SK-N-SH (cell line): ENCODE measurements around the gene APP. TPM values are rescaled to one million over a fixed set of nuclear protein-coding genes. Genes with fewer than 3 reads are reported as not detected.

Source experiments
- CTCF ChIA-PET: fragments of 300-600, 350-600 bp; formaldehyde crosslinking; extraction: SDS; loops from one replicate; lab custom pipeline; 2021; lab: Yijun Ruan, JAX
- POLR2A ChIA-PET: fragments of 350-600 bp; sonication (Branson Sonifier 250); formaldehyde crosslinking; extraction: SDS; loops from one replicate; lab custom pipeline; 2020; ENCODE audit warnings: antibody characterized with exemption, inconsistent platforms; lab: Yijun Ruan, JAX
- DNase-seq: peaks from one replicate; pipeline ENCODE4 v3.0.0; 2012
- H2AFZ ChIP-seq: fragments of 200-600 bp; sonication (generic); 2 replicates; pipeline ENCODE4 v1.8.1; 2016; ENCODE audit warnings: antibody characterized with exemption, mild to moderate bottlenecking, low read depth
- H3F3A ChIP-seq: fragments of 200-600 bp; sonication (generic); replicated peaks from 2 replicates; pipeline ENCODE3; 2016; ENCODE audit warnings: antibody characterized with exemption, mild to moderate bottlenecking; ENCODE audit not compliant: insufficient read depth
- H3K27ac ChIP-seq, 2 experiments: fragments of 200-500 bp in 1 of 2; fragments of 200-600 bp in 1 of 2; sonication (Bioruptor generic) in 1 of 2; sonication (generic), shearing (Covaris generic) in 1 of 2; 2 replicates each; pipeline versions ENCODE4 v1.5.1 to v1.6.1; 2014 to 2016; ENCODE audit warnings: low read depth in 2 of 2, inconsistent platforms in 1 of 2, low read length in 1 of 2, mild to moderate bottlenecking in 1 of 2, mixed read lengths in 1 of 2
- H3K27me3 ChIP-seq: fragments of 200-600 bp; sonication (generic), shearing (Covaris generic); 2 replicates; pipeline ENCODE4 v1.6.1; 2016; ENCODE audit warnings: mixed run types; ENCODE audit not compliant: insufficient read depth
- H3K36me3 ChIP-seq, 2 experiments: fragments of 200-500 bp in 1 of 2; fragments of 200-600 bp in 1 of 2; sonication (Bioruptor generic) in 1 of 2; sonication (generic) in 1 of 2; replicated peaks in 1 of 2; 2 replicates each; pipeline versions ENCODE3 to v1.5.1; 2014 to 2016; ENCODE audit warnings: low read length in 1 of 2, mild to moderate bottlenecking in 1 of 2; ENCODE audit not compliant: insufficient read depth in 2 of 2, control insufficient read depth in 1 of 2
- H3K4me1 ChIP-seq, 2 experiments: fragments of 200-500 bp in 1 of 2; fragments of 200-600 bp in 1 of 2; sonication (Bioruptor generic) in 1 of 2; sonication (generic), shearing (Covaris generic) in 1 of 2; 2 replicates each; pipeline versions ENCODE4 v1.5.1 to v1.6.1; 2014 to 2016; ENCODE audit warnings: low read depth in 1 of 2, low read length in 1 of 2, mixed run types in 1 of 2; ENCODE audit not compliant: insufficient read depth in 2 of 2, control insufficient read depth in 1 of 2
- H3K4me2 ChIP-seq: fragments of 200-600 bp; sonication (generic), shearing (Covaris generic); 2 replicates; pipeline ENCODE4 v1.6.1; 2017; ENCODE audit warnings: mixed run types
- H3K4me3 ChIP-seq, 2 experiments: fragments of 200-500 bp in 1 of 2; fragments of 200-600 bp in 1 of 2; sonication (Bioruptor generic) in 1 of 2; sonication (generic), shearing (Covaris generic) in 1 of 2; 2 replicates each; pipeline versions ENCODE4 v1.5.1 to v1.8.1; 2014 to 2016; ENCODE audit warnings: low read depth in 2 of 2, inconsistent platforms in 1 of 2, low read length in 1 of 2, mild to moderate bottlenecking in 1 of 2, mixed read lengths in 1 of 2, moderate library complexity in 1 of 2
- H3K79me2 ChIP-seq: fragments of 200-600 bp; sonication (generic); 2 replicates; pipeline ENCODE4 v1.8.1; 2017; ENCODE audit warnings: mild to moderate bottlenecking; ENCODE audit not compliant: insufficient read depth
- H3K9ac ChIP-seq: fragments of 200-600 bp; sonication (generic); 2 replicates; pipeline ENCODE4 v1.6.1; 2017; ENCODE audit warnings: mixed run types
- H3K9me2 ChIP-seq: fragments of 200-600 bp; sonication (generic); 2 replicates; pipeline ENCODE4 v1.6.1; 2017; ENCODE audit warnings: mixed run types
- H3K9me3 ChIP-seq: fragments of 200-600 bp; sonication (generic); 2 replicates; pipeline ENCODE4 v1.6.1; 2017; ENCODE audit warnings: mixed run types, mild to moderate bottlenecking, moderate library complexity
- H4K20me1 ChIP-seq: fragments of 200-600 bp; sonication (generic); 2 replicates; pipeline ENCODE4 v1.6.1; 2017; ENCODE audit warnings: mild to moderate bottlenecking, mixed run types; ENCODE audit not compliant: insufficient read depth
- CHD2 ChIP-seq: fragments of 150-350 bp; IDR thresholded peaks from 2 replicates; pipeline ENCODE4 v1.6.1; 2018; ENCODE audit warnings: low read length; ENCODE audit not compliant: partially characterized antibody
- ELF1 ChIP-seq: IDR thresholded peaks from 2 replicates; pipeline ENCODE4 v1.4.0; 2012
- FOSL2 ChIP-seq: IDR thresholded peaks from 2 replicates; pipeline ENCODE4 v1.4.0; 2012; ENCODE audit warnings: low read depth, mild to moderate bottlenecking, moderate library complexity, borderline replicate concordance
- FOXJ3 ChIP-seq: sonication (generic); formaldehyde crosslinking; IDR thresholded peaks from 2 replicates; pipeline ENCODE4 v1.5.1; 2020; ENCODE audit warnings: mild to moderate bottlenecking, missing genetic modification reagents
- GABPA ChIP-seq: IDR thresholded peaks from 2 replicates; pipeline ENCODE4 v1.4.0; 2012; ENCODE audit warnings: low read depth, mild to moderate bottlenecking
- IRF3 ChIP-seq: fragments of 150-350 bp; IDR thresholded peaks from 2 replicates; pipeline ENCODE4 v1.6.1; 2016; ENCODE audit warnings: mild to moderate bottlenecking, low read depth, low read length
- MAX ChIP-seq: IDR thresholded peaks from 2 replicates; pipeline ENCODE4 v1.4.0; 2012; ENCODE audit warnings: low read depth
- MEF2A ChIP-seq: IDR thresholded peaks from 2 replicates; pipeline ENCODE4 v1.4.0; 2012; ENCODE audit warnings: low read depth, borderline replicate concordance
- MXI1 ChIP-seq: IDR thresholded peaks from 2 replicates; pipeline ENCODE4 v1.6.1; 2012; ENCODE audit warnings: mild to moderate bottlenecking, low read depth, low read length, improper control_type of control experiment
- NFIC ChIP-seq: IDR thresholded peaks from 2 replicates; pipeline ENCODE4 v1.4.0; 2012; ENCODE audit warnings: borderline replicate concordance
- RAD21 ChIP-seq: IDR thresholded peaks from 2 replicates; pipeline ENCODE4 v1.6.1; 2012; ENCODE audit warnings: mild to moderate bottlenecking, low read length
- REST ChIP-seq: IDR thresholded peaks from 2 replicates; pipeline ENCODE4 v1.6.1; 2012; ENCODE audit warnings: mild to moderate bottlenecking, low read depth, low read length, moderate library complexity
- SIN3A ChIP-seq: IDR thresholded peaks from 2 replicates; pipeline ENCODE4 v1.6.1; 2012; ENCODE audit warnings: low read depth, mild to moderate bottlenecking, low read length, moderate library complexity, borderline replicate concordance
- TAF1 ChIP-seq: IDR thresholded peaks from 2 replicates; pipeline ENCODE4 v1.6.1; 2012; ENCODE audit warnings: low read depth, mild to moderate bottlenecking, low read length, moderate library complexity, borderline replicate concordance
- TEAD4 ChIP-seq: IDR thresholded peaks from 2 replicates; pipeline ENCODE4 v1.4.0; 2012; ENCODE audit warnings: mild to moderate bottlenecking, borderline replicate concordance; ENCODE audit not compliant: insufficient read depth
- USF2 ChIP-seq: fragments of 150-350 bp; IDR thresholded peaks from 2 replicates; pipeline ENCODE4 v1.6.1; 2017; ENCODE audit warnings: antibody characterized with exemption, low read length, low read depth, borderline replicate concordance
- ZBTB33 ChIP-seq: IDR thresholded peaks from 2 replicates; pipeline ENCODE4 v1.4.0; 2012; ENCODE audit warnings: low read depth, borderline replicate concordance
- WGBS: methylation state at CpG from one replicate; pipeline ENCODE4 v1.1.6; 2017; ENCODE audit warnings: low lambda C conversion rate; 5-methylcytosine and 5-hydroxymethylcytosine counted together
- polyA plus RNA-seq, 3 experiments: library from polyadenylated mRNA; depleted of rRNA; stranded (reverse); fragments of >200 nt; gene quantifications; 2 replicates each; pipeline ENCODE4 v1.2.3, GENCODE V29; 2012

APP gene
- polyA plus RNA-seq, 1 of the 3 experiments (the other 2 are of a cell fraction) = 780 TPM

- H3K79me2 ChIP-seq = no peaks in the 10 kb centered on the region
- TF ChIP-seq MEF2A = no peak
- TF ChIP-seq ELF1 = no peak
- no peak for TF ChIP-seq SIN3A
- no peak for TF ChIP-seq FOSL2
- POLR2A ChIA-PET = no interaction called here
- H3K4me3 ChIP-seq = no peak overlapping the region
- H3K9me3 ChIP-seq = 0 out of 2 replicates have a peak, but pooled peaks cover 7% of the 10 kb centered on the region
- no peaks in the 10 kb centered on the region for H4K20me1 ChIP-seq
- no peaks in the 10 kb centered on the region for H3K27me3 ChIP-seq
- no peak for DNase-seq
- H3K4me1 ChIP-seq = peaks cover 0 to 5% of the 10 kb centered on the region in 2 experiments; a peak in 2 of 4 replicates
- peaks cover 28 to 48% of the 10 kb centered on the region in 2 experiments for H3K36me3 ChIP-seq
- CTCF ChIA-PET = interaction anchor here (1.4 kb wide), 1 partner anchor 214 kb away, joined by 3 read pairs; no protein-coding TSS in a partner anchor
- H3K4me2 ChIP-seq = no peak overlapping the region
- H3F3A ChIP-seq = peaks cover 7% of the 10 kb centered on the region
- H2AFZ ChIP-seq = no peak overlapping the region
- 0% methylated on average over 1 of the region's 1 CpG for WGBS
- H3K9me2 ChIP-seq = no peaks in the 10 kb centered on the region
- H3K9ac ChIP-seq = no peak overlapping the region
- no peak overlapping the region for H3K27ac ChIP-seq
These were observed 220.9 kb downstream of the APP start for GRCh38 chr21:25949701-25950100.

- no peak for DNase-seq
- Histone ChIP-seq H3K36me3 (peaks cover 6 to 30% of the 10 kb centered on the region in 2 experiments), H3F3A (peaks cover 4% of the 10 kb centered on the region), H3K4me2 (no peak overlapping the region), H3K9ac (no peak overlapping the region), H4K20me1 (no peaks in the 10 kb centered on the region), H3K9me3 (0 out of 2 replicates have a peak, but pooled peaks cover 7% of the 10 kb centered on the region), H3K79me2 (no peaks in the 10 kb centered on the region), H2AFZ (no peak overlapping the region), H3K4me3 (no peak overlapping the region), H3K27ac (no peak overlapping the region), H3K9me2 (no peaks in the 10 kb centered on the region), H3K4me1 (peaks cover 0 to 4% of the 10 kb centered on the region in 2 experiments; a peak in 2 of 4 replicates), H3K27me3 (no peaks in the 10 kb centered on the region)
- ChIA-PET CTCF (interaction anchor here (1.1 kb wide), 1 partner anchor 97 kb away, joined by 3 read pairs; no protein-coding TSS in a partner anchor), POLR2A (no interaction called here)
- no peak for TF ChIP-seq USF2
- TF ChIP-seq REST = no peak
- no peak for TF ChIP-seq FOXJ3 (CRISPR knock-in tag)
- no peak for TF ChIP-seq MXI1
- no peak for TF ChIP-seq TAF1
- TF ChIP-seq TEAD4 = no peak
- TF ChIP-seq ZBTB33 = no peak
- TF ChIP-seq IRF3 = no peak
- TF ChIP-seq CHD2 = no peak
- no peak for TF ChIP-seq NFIC
- TF ChIP-seq RAD21 = no peak
- no peak for TF ChIP-seq GABPA
- TF ChIP-seq MAX = no peak
- 73% methylated on average over 3 of the region's 3 CpGs for whole genome bisulfite sequencing
These were observed 225.8 kb downstream of the APP start for GRCh38 chr21:25944672-25945213.
